ENCODE results near the gene CCDC87. TPM values are rescaled to one million over a fixed set of nuclear protein-coding genes. Genes with fewer than 3 reads are reported as not detected.

CCDC87 gene
- total and polyA plus RNA-seq, 2 of the 8 experiments (the other 6 are each of a cell fraction or from before 2014, with no cell fraction given) = 0.32 to 0.99 TPM

DNA sequence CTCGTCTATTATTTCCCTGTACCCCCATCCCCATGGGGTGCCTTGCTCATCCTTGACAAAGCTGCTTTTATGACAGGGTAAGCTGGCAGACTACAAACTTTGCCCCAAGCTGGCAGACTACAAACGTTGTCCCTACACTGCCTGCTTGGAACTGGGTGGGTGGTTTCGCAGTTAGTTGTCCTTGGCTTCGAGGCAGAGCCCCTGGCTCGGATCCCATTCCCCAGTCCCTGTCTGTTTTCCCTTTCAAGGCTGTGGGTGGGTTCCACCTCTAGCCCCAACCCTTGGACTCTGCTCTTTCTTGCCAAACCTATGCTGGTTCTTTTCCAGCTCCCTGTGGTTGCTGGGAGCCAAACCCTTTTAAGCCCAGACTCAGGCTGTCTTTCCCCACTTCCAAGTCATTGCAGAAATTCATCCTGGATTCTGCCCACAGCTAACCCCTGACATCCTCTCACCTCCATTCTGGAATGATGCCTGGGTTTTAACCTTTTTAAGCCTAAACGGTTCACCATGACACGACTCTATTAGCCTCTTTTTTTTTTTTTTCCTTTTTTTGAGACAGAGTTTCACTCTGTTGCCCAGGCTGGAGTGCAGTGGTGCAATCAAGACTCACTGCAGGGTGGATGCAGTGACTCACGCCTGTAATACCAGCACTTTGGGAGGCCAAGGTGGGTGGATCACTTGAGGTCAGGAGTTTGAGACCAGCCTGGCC lies 14.4 kb upstream of the CCDC87 start:
- Histone ChIP-seq H2BK12ac (ENCODE audit: low read depth, low read length) (no peak overlapping the region), H4K8ac (ENCODE audit: extremely low read depth, insufficient read depth, low read length) (no peak overlapping the region), H3K4me3 (ENCODE audit: extremely low read depth in 1 of 4, insufficient read depth in 2 of 4, low read depth in 3 of 4, low read length in 4 of 4) (no peak overlapping the region), H3K56ac (replicated peaks; ENCODE audit: insufficient read length, low read depth, low read length) (no peak overlapping the region), H2BK5ac (ENCODE audit: low read depth, low read length) (no peak overlapping the region), H3K9me3 (ENCODE audit: insufficient read depth in 2 of 2, low read depth in 1 of 2, low read length in 1 of 2) (no peaks in the 10 kb centered on the region), H2AFZ (ENCODE audit: low read length) (no peak overlapping the region), H3K36me3 (ENCODE audit: control insufficient read depth in 2 of 4, insufficient read depth in 4 of 4, low read length in 3 of 4) (peaks cover 6 to 20% (median 10%) of the 10 kb centered on the region in 4 experiments; a peak in 6 of 8 replicates), H4K91ac (replicated peaks; ENCODE audit: insufficient read length, low read length) (no peak overlapping the region), H3K4me1 (replicated peaks in 1 of 4; ENCODE audit: control insufficient read depth in 3 of 4, insufficient read depth in 4 of 4, low read length in 3 of 4) (no peaks in the 10 kb centered on the region), H4K20me1 (replicated peaks in 1 of 2; ENCODE audit: control insufficient read depth in 1 of 2, insufficient read depth in 2 of 2, low read length in 2 of 2) (peaks cover 0 to 4% of the 10 kb centered on the region in 2 experiments), H3K14ac (ENCODE audit: insufficient read length) (no peak overlapping the region), H2AK5ac (ENCODE audit: low read depth, low read length) (no peak overlapping the region), H3K4ac (replicated peaks; ENCODE audit: insufficient read length, low read depth, low read length) (no peak overlapping the region), H3K27ac (ENCODE audit: low read depth, low read length) (no peak overlapping the region), H3K23me2 (ENCODE audit: low read depth, low read length) (no peaks in the 10 kb centered on the region), H2BK15ac (ENCODE audit: low read length) (no peak overlapping the region), H3K9ac (replicated peaks in 1 of 4; ENCODE audit: extremely low read depth in 1 of 4, low read depth in 3 of 4, low read length in 3 of 4) (no peak overlapping the region), H4K5ac (ENCODE audit: insufficient read length, low read depth, low read length) (no peak overlapping the region), H3K23ac (ENCODE audit: insufficient read length) (no peak overlapping the region), H3K27me3 (replicated peaks in 1 of 4; ENCODE audit: control insufficient read depth in 3 of 4, extremely low read depth in 1 of 4, insufficient read depth in 3 of 4, low read length in 3 of 4) (no peaks in the 10 kb centered on the region), H3K18ac (ENCODE audit: extremely low read depth, low read length) (no peak overlapping the region), H2BK20ac (ENCODE audit: low read length) (no peak overlapping the region), H3K4me2 (ENCODE audit: insufficient read depth in 1 of 2, low read depth in 2 of 2, low read length in 2 of 2) (no peak overlapping the region), H3K79me2 (ENCODE audit: control insufficient read depth in 1 of 2, insufficient read depth in 2 of 2, low read length in 2 of 2) (no peaks in the 10 kb centered on the region), H2BK120ac (replicated peaks; ENCODE audit: low read depth, low read length) (no peak overlapping the region), H3K79me1 (ENCODE audit: low read depth, low read length) (no peaks in the 10 kb centered on the region)
- FAIRE-seq (no peak), DNase-seq (ENCODE audit: low read depth in 1 of 2, low spot score in 2 of 2) (no peak)
- POLR2A ChIA-PET (ENCODE audit: partially characterized antibody) = interaction anchor here (1.1 to 65.3 kb wide), 3 partner anchors 15 to 35 kb away, joined by 3 to 2165 read pairs (median 3); partner anchors contain the start of genes CCDC87, RBM14 and RBM4
- CTCF ChIA-PET (ENCODE audit: partially characterized antibody) = interaction anchor here (0.6 to 3.5 kb wide), 3 partner anchors 10 to 77 kb away, joined by 3 to 15 read pairs (median 3); partner anchors contain the start of genes CCDC87 and CCS
- WGBS, 2 experiments (ENCODE audit: extremely low coverage in 1 of 2, insufficient coverage in 1 of 2, insufficient read length in 1 of 2, insufficient replicate concordance in 2 of 2, low coverage in 1 of 2, low lambda C conversion rate in 2 of 2, missing lambda C conversion rate in 1 of 2) = 85% methylated on average over 8 of the region's 8 CpGs; no CpG with 5 or more reads in 1 of the 2 experiments
- no peak for TF ChIP-seq RXRA (IDR thresholded peaks at IDR 0.05; ENCODE audit: insufficient read depth, low read depth, low read length)
- no peak for TF ChIP-seq BRCA1 (IDR thresholded peaks at IDR 0.05; ENCODE audit: low read depth, low read length)
- no peak for TF ChIP-seq TCF12 (IDR thresholded peaks at IDR 0.05; ENCODE audit: low read depth, low read length)
- TF ChIP-seq KDM1A (IDR thresholded peaks at IDR 0.05; ENCODE audit: borderline replicate concordance, low read length) = no peak
- TF ChIP-seq HDAC2 (IDR thresholded peaks at IDR 0.05; ENCODE audit: borderline replicate concordance in 1 of 2, low read depth in 2 of 2, low read length in 2 of 2) = no peak
- no peak for TF ChIP-seq RNF2 (IDR thresholded peaks at IDR 0.05; ENCODE audit: borderline replicate concordance, low read depth, low read length, missing control alignments, poor library complexity, severe bottlenecking)
- TF ChIP-seq, protein P1, sequence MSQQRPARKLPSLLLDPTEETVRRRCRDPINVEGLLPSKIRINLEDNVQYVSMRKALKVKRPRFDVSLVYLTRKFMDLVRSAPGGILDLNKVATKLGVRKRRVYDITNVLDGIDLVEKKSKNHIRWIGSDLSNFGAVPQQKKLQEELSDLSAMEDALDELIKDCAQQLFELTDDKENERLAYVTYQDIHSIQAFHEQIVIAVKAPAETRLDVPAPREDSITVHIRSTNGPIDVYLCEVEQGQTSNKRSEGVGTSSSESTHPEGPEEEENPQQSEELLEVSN (IDR thresholded peaks at IDR 0.05) = no peak
- TF ChIP-seq SIN3A (conservative IDR thresholded peaks at IDR 0.05 in 1 of 2, IDR thresholded peaks at IDR 0.05 in 1 of 2; ENCODE audit: low read depth in 1 of 2, low read length in 2 of 2) = no peak
- no peak for TF ChIP-seq SP2 (IDR thresholded peaks at IDR 0.05; ENCODE audit: low read length)
- no peak for TF ChIP-seq SRF (IDR thresholded peaks at IDR 0.05; ENCODE audit: low read depth, low read length)
- TF ChIP-seq MAFK (IDR thresholded peaks at IDR 0.05; ENCODE audit: low read depth, low read length) = no peak
